Hematopoietic multipotent progenitor cell (in vitro differentiated cells): Measurements from ENCODE around the gene UFM1. TPM values are rescaled to one million over a fixed set of nuclear protein-coding genes. Genes with fewer than 3 reads are reported as not detected.
A peak's percentile ranks its signal among the peaks of the same experiment; 100 is the strongest.
"Not testable (repeated sequence)": the region's sequence is repeated elsewhere in the genome, so short reads cannot be mapped to it uniquely, and the experiment has no call there.

Experiments used
- DNase-seq, 3 donors: peaks; one replicate each; pipeline ENCODE4 v3.0.0-alpha.2; 2011 to 2015; ENCODE audit warnings: low read depth in 2 of 3, low spot score in 2 of 3
- total RNA-seq: library from RNA; depleted of rRNA; stranded (reverse); fragments of >200 nt; gene quantifications from one replicate; pipeline ENCODE4 v1.2.3, GENCODE V29; 2012

The UFM1 gene
- total RNA-seq, 1 donor = 22.4 TPM

GRCh38 chr13:38363746-38364145, 14.1 kb downstream of the UFM1 start:
- DNase-seq = not testable (repeated sequence)

- peak in 2 of 3 donors; percentile 35 to 69 for DNase-seq
These were observed 16.0 kb downstream of the UFM1 start for GRCh38 chr13:38365661-38366060.

- no peak for DNase-seq
These were observed 17.4 kb downstream of the UFM1 start for GRCh38 chr13:38366954-38367645.

- no peak for DNase-seq
These were observed 19.4 kb downstream of the UFM1 start for GRCh38 chr13:38369058-38369457.

GRCh38 chr13:38370096-38370495, 20.4 kb downstream of the UFM1 start:
- peak in 1 of 3 donors; percentile 39 for DNase-seq

- no peak for DNase-seq
These were observed 23.3 kb downstream of the UFM1 start for GRCh38 chr13:38372820-38373383.

GRCh38 chr13:38376546-38376945, 26.9 kb downstream of the UFM1 start:
- DNase-seq = peak in 1 of 3 donors; percentile 13

- no peak for DNase-seq
These were observed 32.2 kb downstream of the UFM1 start for GRCh38 chr13:38381890-38382289.

- DNase-seq = no peak
These were observed 33.3 kb downstream of the UFM1 start for GRCh38 chr13:38382946-38383345.

GRCh38 chr13:38384171-38384570, 34.5 kb downstream of the UFM1 start:
- DNase-seq = no peak

GRCh38 chr13:38385153-38385891, 35.7 kb downstream of the UFM1 start:
- DNase-seq = no peak

- DNase-seq = no peak
These were observed 36.8 kb downstream of the UFM1 start for GRCh38 chr13:38386421-38386820.

- DNase-seq = no peak
These were observed 41.7 kb downstream of the UFM1 start for GRCh38 chr13:38391341-38391740.

- no peak for DNase-seq
These were observed 45.3 kb downstream of the UFM1 start for GRCh38 chr13:38394777-38395496.

- DNase-seq = no peak
These were observed 45.8 kb downstream of the UFM1 start for GRCh38 chr13:38395497-38395788.

GRCh38 chr13:38398711-38399493, 49.3 kb downstream of the UFM1 start:
- peak in 2 of 3 donors; percentile 14 to 52 for DNase-seq

- no peak for DNase-seq
These were observed 49.9 kb downstream of the UFM1 start for GRCh38 chr13:38399535-38399934.

GRCh38 chr13:38401276-38401675, 51.6 kb downstream of the UFM1 start:
- no peak for DNase-seq

GRCh38 chr13:38405216-38405615, 55.6 kb downstream of the UFM1 start:
- DNase-seq = no peak

GRCh38 chr13:38409771-38410170, 60.1 kb downstream of the UFM1 start:
- no peak for DNase-seq

- DNase-seq = no peak
These were observed 62.6 kb downstream of the UFM1 start for GRCh38 chr13:38412266-38412665.
